Germinal center (tissue), 1 donor: ENCODE measurements around the gene EDA.
"Not testable (repeated sequence)": the region's sequence is repeated elsewhere in the genome, so short reads cannot be mapped to it uniquely, and the experiment has no call there.

Experiments
- DNase-seq: peaks from one replicate; pipeline ENCODE4 v3.0.0; 2012; ENCODE audit warnings: mixed read lengths, low spot score

The EDA gene

DNA sequence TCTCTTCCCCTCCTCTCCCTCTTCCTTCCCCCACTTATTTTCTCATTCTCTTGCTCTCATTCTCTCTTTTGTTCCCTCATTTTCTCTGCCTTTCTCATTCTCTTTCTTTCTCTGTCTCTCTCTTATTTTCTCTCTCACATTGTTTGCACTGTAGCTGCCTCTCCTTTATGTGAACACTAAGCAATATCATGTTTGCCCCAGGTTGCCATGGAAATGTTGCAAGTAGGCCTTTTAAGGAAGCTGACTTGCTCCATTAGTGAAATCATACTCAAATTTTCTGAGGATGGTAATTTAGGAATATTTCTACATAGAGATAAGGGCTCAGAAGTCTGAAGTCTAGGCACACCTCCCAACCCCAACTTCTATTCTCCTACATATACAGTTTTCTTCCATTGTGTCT is 130.1 kb downstream of the EDA start:
- no peak for DNase-seq

GRCh38 chrX:69748055-69748454 is 132.1 kb downstream of the EDA start:
- DNase-seq, result no peak

DNA sequence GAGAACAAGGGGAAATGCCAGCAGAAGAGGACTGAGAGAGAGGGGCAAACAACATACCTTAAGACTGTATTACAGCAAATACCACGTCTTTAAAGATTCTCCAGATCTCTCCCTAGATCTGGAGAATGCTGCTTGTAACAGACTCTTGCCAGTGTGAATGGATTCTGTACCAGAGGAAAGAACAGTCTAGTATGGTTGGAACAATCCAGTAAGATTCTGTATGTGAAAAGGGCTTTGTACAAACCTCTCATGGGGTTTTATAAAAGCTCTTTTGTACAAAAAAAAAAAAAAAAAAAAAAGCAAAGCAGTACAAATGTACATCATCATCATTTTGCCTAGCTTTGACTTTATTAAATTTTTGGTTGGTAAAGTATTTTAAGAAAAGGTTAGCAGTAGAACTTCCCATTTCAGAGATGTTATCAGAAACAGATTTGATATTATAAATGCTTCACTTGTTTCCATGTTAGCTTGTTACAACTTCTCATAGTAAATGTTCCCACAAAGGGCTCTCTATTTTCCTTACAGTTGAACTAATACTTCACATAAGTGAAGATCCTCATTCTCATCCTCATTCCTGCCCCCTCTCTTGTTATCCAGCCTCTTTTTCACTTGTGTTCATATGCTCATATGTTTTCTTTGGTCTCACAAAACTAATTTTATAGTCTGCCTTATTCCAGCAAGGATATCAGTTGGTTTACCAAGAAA is 144.2 kb downstream of the EDA start:
- no peak for DNase-seq

DNA sequence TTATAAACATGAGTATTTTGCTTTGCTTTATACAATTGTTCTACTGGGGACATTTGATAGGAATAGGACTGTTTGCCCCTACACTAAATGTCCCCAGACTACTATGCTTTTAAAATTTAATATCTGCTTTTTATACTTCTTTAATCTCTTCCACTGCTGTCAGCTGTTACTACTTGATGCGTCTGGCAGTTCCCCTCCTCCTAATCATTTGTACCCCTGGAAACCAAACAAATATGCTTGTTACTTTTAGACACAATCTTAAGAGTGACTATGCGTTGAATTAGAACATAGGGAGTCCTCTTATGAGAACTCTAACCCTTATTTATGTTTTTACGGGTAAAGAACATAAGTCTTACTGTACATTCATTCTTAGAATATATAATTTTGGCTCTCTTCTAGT is 145.7 kb downstream of the EDA start:
- no peak for DNase-seq

GRCh38 chrX:69762340-69762739 is 146.4 kb downstream of the EDA start:
- no peak for DNase-seq

DNA sequence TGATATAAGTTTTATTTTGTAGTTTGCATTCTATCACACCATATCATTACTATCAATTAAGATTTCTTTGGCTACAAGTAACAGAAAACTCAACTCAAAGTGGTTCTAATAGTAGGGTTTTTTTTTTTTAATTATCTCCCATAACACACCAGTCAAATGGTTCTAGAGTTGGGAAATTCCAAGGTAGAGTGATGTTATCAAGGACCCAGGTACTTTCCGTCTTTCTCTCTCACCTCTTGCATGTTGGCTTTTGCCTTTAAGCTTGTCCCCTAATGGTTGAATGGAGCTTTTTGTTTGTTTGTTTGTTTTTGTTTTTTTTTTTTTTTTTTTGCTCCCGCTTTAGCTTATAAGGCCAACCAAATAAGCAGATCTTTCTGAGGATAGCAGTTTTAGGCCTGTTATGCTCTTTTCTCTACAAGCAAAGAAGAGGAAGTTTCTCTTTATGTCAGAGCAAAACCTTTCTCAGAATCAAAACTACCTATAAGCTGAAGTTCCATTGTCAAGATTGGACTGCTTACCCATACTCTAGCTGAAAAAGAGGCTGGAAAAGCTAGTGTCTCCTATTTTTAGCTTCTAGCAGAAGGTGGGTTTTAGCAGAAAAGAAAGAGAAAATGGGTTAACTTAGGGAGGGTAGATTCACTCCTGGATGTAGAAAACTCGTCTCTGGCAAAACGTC is 177.5 kb downstream of the EDA start:
- no peak for DNase-seq

- no peak for DNase-seq
These were observed 179.8 kb downstream of the EDA start for GRCh38 chrX:69795702-69796101.

DNA sequence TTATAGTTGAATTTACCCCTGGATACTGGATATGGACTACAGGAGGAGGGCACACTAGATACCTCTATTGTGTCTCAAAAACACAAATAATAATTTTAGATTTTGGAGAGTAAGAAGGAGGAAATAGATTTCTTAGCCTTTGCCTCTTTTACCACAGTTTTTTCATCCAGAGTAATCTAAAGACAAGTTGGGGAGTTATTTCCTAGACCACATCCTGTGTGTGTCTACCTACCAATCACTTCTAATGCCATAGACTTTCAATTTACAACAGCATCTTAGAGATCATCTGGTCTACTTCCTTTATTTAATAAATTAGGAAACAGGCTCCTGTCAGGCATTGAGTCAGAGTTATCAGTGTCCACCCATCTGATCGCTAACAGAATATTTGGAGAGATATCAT is 191.5 kb downstream of the EDA start:
- no peak for DNase-seq

DNA sequence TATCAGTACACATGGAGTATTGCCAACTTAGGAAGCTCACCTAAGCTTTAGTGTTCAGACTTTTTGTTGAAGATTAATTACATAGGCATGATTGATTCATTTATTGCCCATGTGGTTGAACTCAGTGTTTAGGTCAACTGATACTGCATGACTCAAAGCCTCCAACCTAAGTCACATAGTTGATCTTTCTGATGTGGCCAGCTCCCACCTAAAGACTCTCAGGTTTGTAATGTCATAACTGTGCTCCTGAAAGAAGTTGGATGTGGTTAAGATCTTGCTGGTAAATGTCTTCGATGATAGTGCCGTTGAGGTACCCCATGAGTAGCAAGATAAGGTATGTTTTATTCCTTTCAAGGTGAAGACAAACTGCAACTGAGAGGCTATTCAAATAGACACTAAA is 192.5 kb downstream of the EDA start:
- DNase-seq, result no peak

- no peak for DNase-seq
These were observed 197.8 kb downstream of the EDA start for GRCh38 chrX:69813677-69814076.

GRCh38 chrX:69815063-69815462 is 199.2 kb downstream of the EDA start:
- no peak for DNase-seq

GRCh38 chrX:69815519-69815918 is 199.6 kb downstream of the EDA start:
- DNase-seq, result no peak

- no peak for DNase-seq
These were observed 228.7 kb downstream of the EDA start for GRCh38 chrX:69844636-69845035.

DNA sequence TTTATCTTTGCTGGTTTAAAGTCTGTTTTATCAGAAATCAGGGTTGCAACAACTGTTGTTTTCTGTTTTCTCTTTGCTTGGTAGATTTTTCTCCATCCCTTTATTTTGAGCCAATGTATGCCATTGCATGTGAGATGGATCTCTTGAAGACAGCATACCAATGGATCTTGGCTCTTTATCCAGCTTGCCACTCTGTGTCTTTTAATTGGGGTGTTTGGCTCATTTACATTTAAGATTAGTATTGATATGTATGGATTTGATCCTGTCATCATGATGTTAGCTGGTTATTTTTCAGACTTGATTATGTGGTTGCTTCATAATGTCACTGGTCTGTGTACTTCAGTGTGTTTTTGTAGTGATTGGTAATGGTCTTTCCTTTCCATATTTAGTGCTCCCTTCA is 244.1 kb downstream of the EDA start:
- not testable (repeated sequence) for DNase-seq

DNA sequence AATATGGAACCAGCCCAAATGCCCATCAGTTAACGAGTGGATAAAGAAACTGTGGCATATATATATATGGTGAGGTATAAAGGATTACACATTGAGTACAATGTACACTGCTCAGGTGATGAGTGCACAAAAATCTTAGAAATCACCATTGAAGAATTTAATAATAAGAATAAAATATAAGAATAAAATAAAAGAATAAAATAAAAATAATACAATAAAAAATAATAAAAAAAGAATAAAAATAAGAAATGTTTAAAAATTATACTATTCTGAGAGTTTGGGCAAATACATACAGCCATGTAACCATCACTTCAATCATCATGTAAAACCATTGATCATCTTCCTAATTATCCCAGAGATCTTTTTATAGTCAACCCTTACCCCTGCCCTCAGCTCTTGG is 260.3 kb downstream of the EDA start:
- DNase-seq, result no peak

GRCh38 chrX:69884210-69884609 is 268.3 kb downstream of the EDA start:
- no peak for DNase-seq

- DNase-seq, result no peak
These were observed 280.1 kb downstream of the EDA start for GRCh38 chrX:69896046-69896445.

- DNase-seq, result no peak
These were observed 284.6 kb downstream of the EDA start for GRCh38 chrX:69900491-69900890.

DNA sequence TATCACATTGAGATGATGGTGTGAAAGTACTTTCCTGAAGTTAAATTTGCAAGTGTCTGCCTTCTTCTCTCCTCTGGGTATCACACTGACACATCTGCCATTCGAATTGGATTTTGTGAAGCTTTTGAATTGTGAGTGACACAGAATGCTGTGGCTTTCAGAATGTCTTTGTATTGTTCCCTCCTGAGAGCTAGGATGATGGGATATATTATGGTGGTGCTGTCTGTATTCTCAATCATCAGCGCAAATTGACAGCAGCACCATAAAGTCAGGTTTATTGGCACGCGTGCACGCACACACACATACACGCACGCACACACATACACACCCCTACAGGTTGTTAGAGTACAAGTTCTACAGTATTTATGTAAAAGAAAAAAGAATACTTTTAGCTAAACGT is 290.5 kb downstream of the EDA start:
- no peak for DNase-seq

DNA sequence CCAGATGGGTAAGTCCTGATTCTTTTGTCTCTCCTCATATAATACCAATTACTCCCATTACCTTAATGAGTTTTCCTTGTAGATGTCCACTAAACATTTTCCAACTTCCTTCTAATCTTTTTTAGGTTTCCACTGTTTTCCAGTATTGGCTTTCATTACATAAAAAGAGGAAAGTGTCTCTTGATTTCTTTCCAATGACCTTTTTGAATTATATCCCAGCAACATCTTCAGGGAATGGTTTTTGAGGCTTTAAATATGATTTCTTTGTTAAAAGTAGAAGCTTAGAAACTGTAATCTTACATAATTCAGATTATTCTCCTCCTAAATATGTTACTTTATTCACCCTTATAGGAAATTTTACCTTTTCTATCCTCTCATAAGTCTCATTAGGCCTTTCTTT is 298.9 kb downstream of the EDA start:
- no peak for DNase-seq

GRCh38 chrX:69919749-69920148 is 303.8 kb downstream of the EDA start:
- no peak for DNase-seq

DNA sequence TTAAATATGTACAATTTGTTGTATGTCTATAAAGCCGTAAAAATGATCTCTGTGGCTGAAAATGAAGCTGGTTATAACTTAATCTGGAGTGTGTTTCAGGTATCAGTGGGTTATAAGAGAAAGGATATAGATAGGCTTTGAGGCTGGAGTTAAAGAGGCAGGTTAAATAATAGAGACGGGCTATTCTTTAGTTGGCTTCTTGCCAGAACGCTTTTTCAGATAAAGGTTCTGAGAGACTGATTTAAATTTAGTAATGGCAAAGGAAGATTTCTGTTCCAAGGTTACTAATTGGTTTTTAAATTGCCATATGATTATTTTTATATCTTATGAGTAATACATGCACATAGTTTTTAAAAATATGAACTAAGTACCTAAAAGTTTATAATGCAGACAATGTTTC is 316.4 kb downstream of the EDA start:
- DNase-seq, result no peak

DNA sequence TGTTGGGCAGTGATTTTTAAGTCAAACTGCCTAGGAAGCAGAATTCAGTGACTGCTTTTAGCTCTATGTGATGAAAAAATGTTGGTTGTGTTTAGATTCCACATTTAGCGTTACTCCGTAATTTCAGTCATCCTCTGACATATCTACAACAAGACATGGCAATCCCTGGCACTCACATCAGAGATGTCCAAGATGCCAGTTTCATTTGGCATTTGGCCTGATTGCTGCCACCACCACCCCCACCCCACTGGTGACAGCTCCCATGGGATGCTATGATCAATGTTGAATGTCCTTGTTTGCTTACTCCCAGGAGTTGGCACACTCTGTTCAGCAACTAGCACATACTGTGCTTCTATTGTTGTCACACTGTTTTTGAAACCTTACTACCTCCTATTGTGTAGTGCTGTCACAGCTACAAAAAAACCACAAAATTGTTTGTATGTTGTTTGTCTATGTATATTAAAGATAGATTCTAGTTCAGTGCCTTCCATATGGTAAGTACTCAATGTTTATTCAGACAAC is 332.4 kb downstream of the EDA start:
- DNase-seq, result no peak

- DNase-seq, result no peak
These were observed 335.8 kb downstream of the EDA start for GRCh38 chrX:69951753-69952152.
